Activated CD8-positive, alpha-beta memory T cell treated with anti-CD3 and anti-CD28 coated beads for 48 hours (primary cell): ENCODE measurements around the gene RRAS2.
"Not testable (repeated sequence)": the region's sequence is repeated elsewhere in the genome, so short reads cannot be mapped to it uniquely, and the experiment has no call there.

Experiments used
- DNase-seq, 3 experiments: peaks; one replicate each; pipeline ENCODE4 v3.0.0-alpha.2; 2020; ENCODE audit warnings: low read depth in 2 of 3, low spot score in 2 of 3

RRAS2 gene

GRCh38 chr11:14308897-14309387, 50.0 kb downstream of the RRAS2 start:
- DNase-seq: no peak

DNA sequence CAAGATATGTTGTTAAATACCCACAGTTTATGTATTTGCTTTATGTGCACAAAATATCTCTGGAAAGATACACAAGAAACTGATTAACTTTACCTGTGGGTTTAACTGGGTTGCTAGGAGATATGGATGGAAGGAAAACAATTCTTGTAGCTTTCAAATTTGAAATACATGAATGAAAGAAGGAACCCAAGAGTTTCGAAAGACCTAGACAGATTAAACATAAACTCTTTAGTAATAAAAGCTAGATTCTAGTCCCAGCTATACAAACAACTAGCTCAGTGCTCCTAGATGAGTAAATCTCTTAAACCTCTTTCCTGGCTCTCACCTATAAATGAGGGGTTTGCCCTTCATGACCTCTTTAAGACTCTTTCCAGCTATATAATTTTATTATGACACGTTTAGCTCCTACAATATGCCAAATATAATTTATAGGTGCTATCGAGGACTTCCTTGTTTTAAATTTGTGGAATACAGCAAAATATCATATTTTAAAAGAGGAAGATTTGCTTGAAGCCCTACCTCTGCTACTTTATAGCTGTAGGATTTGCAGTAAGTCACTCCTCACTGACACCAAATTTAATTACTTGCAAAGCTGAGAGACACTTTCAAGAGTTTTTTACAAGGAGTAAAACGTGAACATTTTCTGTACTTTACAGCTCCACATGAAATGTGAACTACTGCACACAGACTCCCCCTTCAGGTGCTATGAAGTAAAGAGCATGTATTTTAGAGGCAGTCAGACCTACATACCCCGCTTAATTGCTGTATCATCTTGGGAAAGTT, 50.7 kb downstream of the RRAS2 start:
- DNase-seq: no peak

DNA sequence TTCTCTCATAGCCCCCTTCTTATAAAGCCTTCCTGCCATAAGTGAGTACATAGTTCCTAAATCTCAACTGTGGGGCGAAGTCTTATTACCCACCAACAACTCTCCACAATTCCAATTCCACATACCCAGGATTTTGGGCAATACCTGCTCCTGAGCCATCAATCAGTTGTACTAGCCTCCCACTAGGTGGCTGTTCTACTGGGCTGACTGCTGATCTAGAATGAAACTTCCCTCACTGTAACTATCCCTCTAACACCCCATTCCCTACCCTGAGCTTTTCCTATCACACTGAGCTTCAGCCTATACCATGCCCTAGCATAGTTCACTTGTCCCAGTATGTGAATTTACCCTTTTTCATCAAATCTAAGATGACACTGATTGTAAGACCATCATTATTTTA, 52.5 kb downstream of the RRAS2 start:
- no peak for DNase-seq

GRCh38 chr11:14305649-14306048, 53.3 kb downstream of the RRAS2 start:
- DNase-seq: no peak

DNA sequence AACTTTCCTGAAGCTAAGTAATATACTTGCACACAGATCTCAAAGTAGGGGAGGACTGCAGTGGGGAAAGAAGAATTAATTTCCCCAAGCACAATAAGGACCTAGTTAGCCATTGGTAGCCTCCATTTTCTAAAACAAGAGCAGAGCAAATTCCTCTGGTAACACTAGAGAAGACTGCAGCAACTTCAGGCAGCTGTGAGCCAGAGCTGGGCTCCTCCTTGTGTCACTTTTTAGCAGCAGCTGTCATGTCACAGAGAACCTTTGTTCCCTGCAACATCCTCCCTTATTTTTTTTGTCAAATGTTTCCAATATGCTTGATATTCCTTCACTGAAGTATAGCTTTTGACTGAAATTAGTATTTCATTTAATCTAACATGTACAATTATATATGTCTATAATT, 54.4 kb downstream of the RRAS2 start:
- no peak for DNase-seq

DNA sequence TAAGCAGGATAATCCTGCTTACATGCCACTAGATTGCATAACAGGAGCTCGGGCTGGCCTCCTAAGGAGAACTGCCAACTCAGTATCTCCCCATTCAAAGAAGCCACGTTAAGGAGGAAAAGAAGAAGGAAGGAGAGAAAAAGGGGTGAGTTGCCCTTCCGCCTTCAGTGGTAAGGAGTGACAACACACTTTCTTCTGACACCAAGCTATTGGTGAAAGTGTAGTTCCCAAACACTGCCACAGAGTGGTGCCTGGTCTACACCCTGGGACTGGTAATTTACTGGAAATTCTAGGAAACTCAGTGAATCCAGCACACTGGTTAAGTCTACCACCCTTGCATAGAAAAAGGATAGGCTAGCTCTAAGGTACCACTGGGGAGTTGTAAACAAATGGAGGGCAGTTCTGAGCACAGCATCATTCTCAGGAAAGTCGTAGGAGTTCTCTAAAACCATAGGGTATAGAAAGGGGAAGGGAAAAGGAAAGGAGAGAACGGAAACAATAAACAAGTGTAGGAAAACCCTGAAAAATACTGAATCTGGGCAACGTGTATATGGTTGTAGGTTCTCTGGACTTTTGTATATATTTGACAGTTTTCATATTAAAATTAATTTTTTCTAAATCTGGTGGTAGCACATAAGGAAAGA, 58.2 kb downstream of the RRAS2 start:
- peak in 1 of 3 experiments; percentile 18 for DNase-seq

- no peak for DNase-seq
These were observed 59.1 kb downstream of the RRAS2 start for GRCh38 chr11:14299921-14300320.

DNA sequence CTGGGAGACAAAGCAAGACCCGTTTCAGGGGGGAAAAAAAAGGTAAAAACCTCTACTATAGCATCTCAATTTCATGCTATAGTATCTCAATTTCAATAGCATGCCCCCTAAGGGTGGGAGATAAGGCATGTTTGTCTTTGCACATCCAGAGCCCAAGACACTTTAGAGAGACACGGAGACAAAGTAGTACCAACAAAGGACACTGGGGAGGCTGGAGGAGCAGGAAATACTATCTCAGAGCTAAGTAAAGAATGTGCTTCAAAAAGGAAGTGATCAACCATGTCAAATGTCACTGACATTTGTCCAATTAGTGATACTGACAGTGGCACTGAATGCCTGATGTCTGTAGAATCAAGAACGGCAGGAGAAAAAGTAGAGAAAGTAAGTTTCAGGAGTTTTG, 68.6 kb downstream of the RRAS2 start:
- DNase-seq: no peak

GRCh38 chr11:14288189-14288935, 70.6 kb downstream of the RRAS2 start:
- DNase-seq: no peak

GRCh38 chr11:14278869-14279268, 80.1 kb downstream of the RRAS2 start:
- DNase-seq: not testable (repeated sequence)

DNA sequence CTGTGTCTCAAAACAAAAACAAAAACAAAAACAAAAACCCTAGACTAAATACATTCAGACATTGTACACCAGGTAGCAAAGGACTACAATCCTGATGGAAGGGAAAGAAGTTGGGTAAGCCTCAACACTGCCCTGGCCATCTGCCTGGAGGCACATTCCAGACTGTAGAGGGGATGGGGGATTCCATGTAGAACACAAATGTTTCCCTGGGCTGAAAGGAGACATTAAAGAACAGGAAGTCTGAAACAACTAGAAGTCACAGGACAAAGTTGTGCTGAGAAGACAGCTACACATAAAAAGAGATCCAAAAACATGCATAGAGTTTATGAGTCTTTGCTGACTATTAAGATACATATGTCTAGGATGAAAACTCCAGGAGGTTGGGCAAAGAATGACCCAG, 83.9 kb downstream of the RRAS2 start:
- no peak for DNase-seq

- DNase-seq: no peak
These were observed 85.1 kb downstream of the RRAS2 start for GRCh38 chr11:14273895-14274294.

DNA sequence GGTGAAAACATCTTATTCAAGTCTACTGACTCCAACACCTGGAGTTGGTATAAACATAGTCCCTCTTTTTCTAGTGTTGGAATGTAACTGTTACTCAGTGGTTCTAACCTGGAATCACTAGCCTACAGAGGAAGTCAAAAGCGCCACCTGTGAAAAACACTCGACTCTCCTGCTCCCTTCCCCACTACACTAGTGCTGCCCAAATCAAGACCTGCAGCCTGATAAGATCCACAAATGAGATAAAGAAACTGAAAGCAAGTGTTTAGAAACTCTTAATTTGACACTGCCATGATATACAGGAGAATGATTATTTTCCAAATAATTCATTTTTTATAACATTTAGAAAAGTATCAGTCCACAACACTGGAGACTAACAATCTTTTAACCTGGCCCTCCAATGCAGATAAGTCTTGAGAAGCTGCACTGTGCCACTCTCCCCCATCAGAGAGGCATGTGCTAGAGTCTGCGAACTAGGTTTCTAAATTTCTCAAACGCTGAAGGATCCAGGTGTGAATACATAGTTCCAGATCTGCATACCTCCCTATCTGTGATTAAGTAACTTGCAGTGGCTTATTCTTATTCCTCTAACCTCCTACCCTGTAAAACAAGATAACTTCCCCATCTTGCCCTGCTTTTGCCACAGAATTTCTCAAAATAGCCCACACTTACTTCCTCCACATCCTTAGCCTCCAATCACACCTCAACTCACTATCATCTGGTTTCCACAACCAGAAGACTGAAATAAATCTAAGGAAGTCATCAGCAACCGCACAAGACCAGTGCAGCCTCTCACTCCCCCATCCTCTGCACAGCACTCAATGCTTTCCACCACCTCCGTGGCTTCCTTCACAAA, 88.1 kb downstream of the RRAS2 start:
- no peak for DNase-seq

DNA sequence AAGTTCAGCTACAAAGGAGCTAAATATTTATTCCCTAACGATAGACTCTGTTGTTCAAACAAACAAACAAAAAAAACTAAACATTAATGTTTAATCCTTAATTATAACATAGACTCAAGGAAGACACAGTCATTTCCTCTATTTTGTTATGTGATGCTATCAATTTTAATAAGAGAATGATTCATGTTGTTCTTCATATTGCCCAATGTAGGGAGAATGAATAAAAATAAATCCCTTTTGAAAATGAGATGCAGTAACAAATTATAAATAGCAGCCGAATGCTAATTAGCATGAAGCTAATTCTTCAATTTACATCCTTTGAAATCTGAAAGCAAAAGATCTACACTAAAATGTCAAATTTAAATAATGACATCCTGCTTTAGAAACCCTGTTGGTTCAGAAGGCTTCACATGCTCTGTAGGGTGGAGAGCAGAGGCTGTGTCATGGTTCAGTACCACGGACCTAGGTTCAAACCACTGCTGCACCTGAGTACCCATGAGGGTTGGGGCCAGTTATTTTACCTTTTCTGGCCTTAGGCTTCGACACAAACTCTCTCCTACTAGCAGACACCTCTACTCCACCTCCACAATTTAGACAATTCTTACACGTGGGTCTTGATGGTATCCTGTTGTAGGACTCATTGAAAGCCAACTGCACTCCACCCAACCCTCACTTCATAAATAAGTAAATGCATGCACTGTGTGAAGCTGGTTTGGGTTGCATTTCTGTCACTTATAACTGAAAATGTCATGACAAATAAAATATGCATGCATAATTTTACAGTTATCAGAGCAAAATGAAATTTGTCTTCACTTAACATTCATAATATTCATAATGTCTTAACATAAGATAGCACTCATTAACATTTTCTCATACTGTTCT, 89.0 kb downstream of the RRAS2 start:
- no peak for DNase-seq

DNA sequence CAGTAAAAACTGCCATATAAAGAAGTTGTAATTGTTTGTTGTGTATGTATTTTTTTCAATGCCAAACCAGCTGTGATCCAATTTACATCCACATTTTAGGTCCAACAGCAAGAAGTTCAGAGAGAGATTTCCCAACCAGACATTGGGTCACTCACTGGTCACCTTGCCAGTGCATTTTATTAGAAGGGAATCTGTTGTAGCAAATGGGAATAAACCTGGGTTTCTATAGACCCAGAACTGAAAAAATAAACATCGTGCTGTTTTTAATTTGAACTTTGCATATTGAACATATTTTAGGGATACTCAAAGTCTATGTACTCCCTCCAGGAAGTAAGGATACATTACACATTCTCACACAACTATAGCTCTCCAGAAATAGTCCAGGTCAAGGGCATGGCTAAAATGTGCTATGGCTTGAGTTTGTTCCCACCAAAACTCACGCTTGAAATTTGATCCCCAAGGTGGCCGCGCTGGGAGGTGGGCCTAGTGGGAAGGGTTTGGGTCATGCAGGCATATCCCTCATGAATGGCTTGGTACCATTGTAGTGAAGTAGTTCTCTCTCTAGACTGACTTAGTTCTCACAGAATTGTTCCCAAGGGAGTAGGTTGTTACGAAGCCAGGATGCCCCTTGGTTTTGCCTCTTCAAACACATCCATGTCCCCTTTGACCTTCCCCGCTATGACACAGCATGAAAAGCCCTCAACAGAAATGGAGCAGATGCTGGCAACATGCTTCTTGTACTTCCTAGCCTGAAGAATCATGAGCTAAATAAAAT, 90.9 kb downstream of the RRAS2 start:
- DNase-seq: no peak

DNA sequence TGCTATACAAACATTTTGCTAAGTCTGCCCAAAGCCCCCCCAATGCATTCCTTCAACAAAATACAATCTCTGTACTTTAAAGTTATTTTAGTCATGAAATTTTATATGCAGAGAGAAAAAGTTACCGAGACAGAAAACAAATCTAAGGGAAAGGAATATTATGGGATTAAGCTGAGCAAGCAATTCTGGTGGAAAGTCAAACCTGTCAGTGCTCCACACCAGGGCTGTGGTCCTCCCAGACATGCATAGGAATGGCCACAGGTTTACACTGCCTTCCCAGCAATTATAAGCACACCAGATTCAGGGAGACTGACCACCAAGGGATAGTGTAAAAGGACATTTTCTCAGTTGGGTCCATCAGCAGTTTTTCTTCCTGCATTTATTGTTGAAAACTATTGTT, 92.4 kb downstream of the RRAS2 start:
- DNase-seq: no peak

- DNase-seq: no peak
These were observed 94.0 kb downstream of the RRAS2 start for GRCh38 chr11:14264966-14265365.

- no peak for DNase-seq
These were observed 96.6 kb downstream of the RRAS2 start for GRCh38 chr11:14262271-14262846.

DNA sequence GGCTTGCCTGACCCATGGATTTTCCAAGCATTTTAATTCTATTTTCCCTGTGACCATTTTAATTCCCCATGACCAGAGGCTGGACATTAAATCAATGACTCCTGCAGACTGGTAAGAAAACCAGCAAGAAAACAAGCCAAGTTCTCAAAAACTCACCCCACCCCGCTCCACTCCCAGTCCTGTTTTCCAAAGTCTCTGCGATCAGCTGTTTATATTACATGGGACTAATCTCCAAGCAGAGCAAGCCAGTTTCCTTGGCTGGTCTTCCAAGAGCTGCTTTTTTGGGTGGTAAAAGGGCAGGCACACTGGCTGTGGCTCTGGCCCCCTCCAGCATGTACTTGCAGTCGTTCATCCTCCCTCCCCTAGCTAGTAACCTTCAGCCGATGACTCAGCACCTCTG, 97.9 kb downstream of the RRAS2 start:
- no peak for DNase-seq
